Adrenal gland (tissue), 12 donors: Measurements from ENCODE around the gene UBA6. TPM values are rescaled to one million over a fixed set of nuclear protein-coding genes. Genes with fewer than 3 reads are reported as not detected.

Source experiments
- DNase-seq, 7 donors: peaks; one replicate each; pipeline ENCODE4 v3.0.0-alpha.2; 2019 to 2020
- H3K27ac ChIP-seq, 5 donors: fragments of 200-600 bp; sonication (generic) in 4 of 5; 1 replicate in 3 of 5; 2 replicates in 2 of 5; pipeline versions ENCODE4 v1.5.1 to v1.8.0; 2016 to 2020; ENCODE audit warnings: mild to moderate bottlenecking in 1 of 5
- H3K27me3 ChIP-seq: fragments of 200-600 bp; 2 replicates; pipeline ENCODE4 v1.8.0; 2021
- H3K36me3 ChIP-seq, 2 donors: fragments of 200-600 bp; replicated peaks in 1 of 2; 1 replicate in 1 of 2; 2 replicates in 1 of 2; pipeline versions ENCODE4 v1.5.1 to v1.8.0; 2018 to 2022
- H3K4me1 ChIP-seq, 2 donors: fragments of 200-600 bp; replicated peaks in 1 of 2; 1 replicate in 1 of 2; 2 replicates in 1 of 2; pipeline versions ENCODE4 v1.5.1 to v1.8.0; 2018 to 2021
- H3K4me3 ChIP-seq, 4 donors: fragments of 200-600 bp; sonication (generic) in 3 of 4; one replicate each; pipeline ENCODE4 v1.5.1; 2016 to 2018
- H3K9me3 ChIP-seq, 3 donors: fragments of 200-600 bp; sonication (generic) in 1 of 3; replicated peaks in 1 of 3; 1 replicate in 2 of 3; 2 replicates in 1 of 3; pipeline versions ENCODE4 v1.5.1 to v1.8.0; 2016 to 2021
- CTCF ChIP-seq, 6 experiments: fragments of 450-650 bp in 4 of 6; fragments of 200-600 bp in 2 of 6; sonication (generic) in 1 of 6; IDR thresholded peaks; 1 replicate in 5 of 6; 2 replicates in 1 of 6; pipeline versions ENCODE4 v1.5.1 to v1.8.0; 2016 to 2021; ENCODE audit warnings: antibody characterized with exemption in 6 of 6, mild to moderate bottlenecking in 2 of 6, moderate library complexity in 1 of 6
- POLR2A ChIP-seq, 2 donors: fragments of 450-650 bp; IDR thresholded peaks; one replicate each; pipeline ENCODE4 v1.6.1; 2017; ENCODE audit warnings: antibody characterized with exemption in 2 of 2, mild to moderate bottlenecking in 2 of 2, moderate library complexity in 1 of 2
- WGBS, 4 donors: extraction: QIAGEN DNeasy Blood & Tissue Kit in 2 of 4; methylation state at CpG; one replicate each; pipeline versions ENCODE4 v1.1.5 to v1.1.7; 2013 to 2017; 5-methylcytosine and 5-hydroxymethylcytosine counted together
- intact Hi-C, 2 donors: fragments of 100-400 bp; cut with DNase I; formaldehyde crosslinking; loops; one replicate each; pipeline versions ENCODE4 v1.14.1 to v1.15.0; 2022 to 2023
- polyA plus RNA-seq, 3 donors: library from polyadenylated mRNA; stranded (reverse); fragments of 200-250 nt in 2 of 3; fragments of 350-450 nt in 1 of 3; fragmentation: Illumina TruSeq in 1 of 3; extraction: RNeasy Lipid Tissue Mini Kit (QIAGEN cat#74804) in 1 of 3; gene quantifications; one replicate each; pipeline ENCODE4 v1.2.3, GENCODE V29; 2013 to 2014
- total RNA-seq, 9 donors: library from RNA; depleted of rRNA in 4 of 9; stranded (reverse); fragments of >200 nt in 4 of 9; fragments of 120-200 nt in 1 of 9; fragmentation: NEBNext Ultra II Directional in 1 of 9; extraction: Animal tissue kit (Norgen Biotek cat#: 25700) in 1 of 9; gene quantifications; one replicate each; pipeline versions ENCODE4 v1.1.0 to v1.2.4, GENCODE V29; 2013 to 2023
- donor health status: healthy with polysubstance abuse.
- donor health status: Bipolar disorder and iron deficiency.
- donor health status: DM: yes; HTN: yes; CAD: no.
- donor health status: DM: no; HTN: no; CAD: no.
- donor health status: DM: no; HTN: no; CAD: no.
- donor health status: DM: yes; HTN: yes; CAD: no.

The UBA6 gene
- total and polyA plus RNA-seq, 12 donors: 7.5 to 77.0 (median 42.1) TPM

- TF ChIP-seq CTCF (IDR thresholded peaks at IDR 0.05) (no peak), POLR2A (IDR thresholded peaks at IDR 0.05) (no peak)
- DNase-seq: no peak
- no peaks in the 10 kb centered on the region for H3K27me3 ChIP-seq
- intact Hi-C loops: no loop called here
- no peak overlapping the region for H3K4me3 ChIP-seq
- WGBS, 4 donors: 87 to 90% (median 89%) methylated on average over 3 of the region's 3 CpGs
- no peaks in the 10 kb centered on the region for H3K9me3 ChIP-seq
- H3K36me3 ChIP-seq: peaks cover 0 to 43% of the 10 kb centered on the region in 2 donors
- H3K27ac ChIP-seq: no peak overlapping the region
- H3K4me1 ChIP-seq: peaks cover 0 to 6% of the 10 kb centered on the region in 2 donors
Measured at GRCh38 chr4:67668315-67668714, 32.6 kb downstream of the UBA6 start.

- no peak for DNase-seq
- peaks cover 0 to 25% of the 10 kb centered on the region in 2 donors for H3K36me3 ChIP-seq
- no peaks in the 10 kb centered on the region for H3K4me1 ChIP-seq
- H3K27me3 ChIP-seq: no peaks in the 10 kb centered on the region
- no peak overlapping the region for H3K27ac ChIP-seq
- intact Hi-C loops: no loop called here
- no peaks in the 10 kb centered on the region for H3K9me3 ChIP-seq
- TF ChIP-seq POLR2A (IDR thresholded peaks at IDR 0.05): no peak
- no peak for TF ChIP-seq CTCF (IDR thresholded peaks at IDR 0.05)
- H3K4me3 ChIP-seq: no peak overlapping the region
- WGBS, 4 donors: 94 to 100% (median 99%) methylated on average over 4 of the region's 4 CpGs
Measured at GRCh38 chr4:67660418-67660817, 40.5 kb downstream of the UBA6 start.

GRCh38 chr4:67659065-67659464 lies 41.9 kb downstream of the UBA6 start:
- DNase-seq: no peak
- 99 to 100% (median 100%) methylated on average over 2 of the region's 2 CpGs for WGBS, 4 donors
- no peaks in the 10 kb centered on the region for H3K9me3 ChIP-seq
- H3K27ac ChIP-seq: no peak overlapping the region
- TF ChIP-seq CTCF (IDR thresholded peaks at IDR 0.05): no peak
- TF ChIP-seq POLR2A (IDR thresholded peaks at IDR 0.05): no peak
- H3K27me3 ChIP-seq: no peaks in the 10 kb centered on the region
- H3K4me3 ChIP-seq: no peak overlapping the region
- intact Hi-C loops: no loop called here
- H3K4me1 ChIP-seq: no peaks in the 10 kb centered on the region
- peaks cover 0 to 15% of the 10 kb centered on the region in 2 donors for H3K36me3 ChIP-seq

GRCh38 chr4:67658302-67658701 lies 42.7 kb downstream of the UBA6 start:
- TF ChIP-seq POLR2A (IDR thresholded peaks at IDR 0.05): no peak
- no peak for TF ChIP-seq CTCF (IDR thresholded peaks at IDR 0.05)
- Histone ChIP-seq H3K4me3 (no peak overlapping the region), H3K27me3 (no peaks in the 10 kb centered on the region), H3K27ac (no peak overlapping the region), H3K4me1 (no peaks in the 10 kb centered on the region), H3K9me3 (no peaks in the 10 kb centered on the region), H3K36me3 (peaks cover 0 to 13% of the 10 kb centered on the region in 2 donors)
- intact Hi-C loops: no loop called here
- WGBS, 4 donors: 67 to 96% (median 90%) methylated on average over 3 of the region's 3 CpGs
- DNase-seq: no peak
